Neuronal stem cell (in vitro differentiated cells): ENCODE results near the gene RPL32.
A peak's percentile ranks its signal among the peaks of the same experiment; 100 is the strongest.

Experiments
- DNase-seq: peaks from one replicate; pipeline ENCODE4 v3.0.0-alpha.2; 2013; ENCODE audit warnings: low spot score
- H2AFZ ChIP-seq: one replicate; pipeline ENCODE4 v1.6.1; 2013; ENCODE audit warnings: mild to moderate bottlenecking, low read length, inconsistent platforms
- H2AK5ac ChIP-seq: 2 replicates; pipeline ENCODE4 v1.6.1; 2013; ENCODE audit warnings: low read depth, mild to moderate bottlenecking, inconsistent platforms, low read length, moderate library complexity, mixed read lengths
- H2BK120ac ChIP-seq: 2 replicates; pipeline ENCODE4 v1.6.1; 2013; ENCODE audit warnings: low read depth, mild to moderate bottlenecking, inconsistent platforms, low read length, moderate library complexity, mixed read lengths
- H2BK12ac ChIP-seq: one replicate; pipeline ENCODE4 v1.6.1; 2013; ENCODE audit warnings: low read length, inconsistent platforms
- H2BK15ac ChIP-seq: 2 replicates; pipeline ENCODE4 v1.6.1; 2013; ENCODE audit warnings: mild to moderate bottlenecking, low read length, inconsistent platforms, mixed read lengths
- H2BK5ac ChIP-seq: one replicate; pipeline ENCODE4 v1.6.1; 2013; ENCODE audit warnings: inconsistent platforms, mild to moderate bottlenecking, low read length, moderate library complexity
- H3K14ac ChIP-seq: one replicate; pipeline ENCODE4 v1.6.1; 2013; ENCODE audit warnings: low read length, inconsistent platforms
- H3K18ac ChIP-seq: 2 replicates; pipeline ENCODE4 v1.6.1; 2013; ENCODE audit warnings: low read length, inconsistent platforms
- H3K23ac ChIP-seq: 2 replicates; pipeline ENCODE4 v1.6.1; 2013; ENCODE audit warnings: low read depth, mild to moderate bottlenecking, mixed read lengths, low read length, inconsistent platforms; ENCODE audit not compliant: poor library complexity
- H3K27ac ChIP-seq: replicated peaks from 3 replicates; pipeline ENCODE4 v1.5.1; 2013; ENCODE audit warnings: low read length, inconsistent platforms
- H3K27me3 ChIP-seq, 3 experiments: 2 replicates each; pipeline ENCODE4 v1.6.1; 2013; ENCODE audit warnings: low read length in 3 of 3, mild to moderate bottlenecking in 2 of 3, inconsistent platforms in 1 of 3, low read depth in 1 of 3, mixed read lengths in 1 of 3, moderate library complexity in 1 of 3; ENCODE audit not compliant: control insufficient read depth in 3 of 3, insufficient read depth in 3 of 3
- H3K36me3 ChIP-seq, 2 donors: replicated peaks in 1 of 2; 2 replicates each; pipeline ENCODE4 v1.6.1; 2013; ENCODE audit warnings: low read length in 2 of 2; ENCODE audit not compliant: control insufficient read depth in 2 of 2, insufficient read depth in 2 of 2
- H3K4ac ChIP-seq: 2 replicates; pipeline ENCODE4 v1.6.1; 2013; ENCODE audit warnings: inconsistent platforms, mild to moderate bottlenecking, low read length, moderate library complexity
- H3K4me1 ChIP-seq, 2 donors: 1 replicate in 1 of 2; 2 replicates in 1 of 2; pipeline ENCODE4 v1.6.1; 2013; ENCODE audit warnings: low read length in 2 of 2, low read depth in 1 of 2; ENCODE audit not compliant: control insufficient read depth in 2 of 2, insufficient read depth in 1 of 2
- H3K4me2 ChIP-seq: one replicate; pipeline ENCODE4 v1.6.1; 2013; ENCODE audit warnings: mild to moderate bottlenecking, low read length, inconsistent platforms; ENCODE audit not compliant: insufficient read depth, poor library complexity, severe bottlenecking
- H3K4me3 ChIP-seq, 2 donors: 2 replicates each; pipeline ENCODE4 v1.5.1; 2013; ENCODE audit warnings: low read length in 2 of 2, mild to moderate bottlenecking in 2 of 2, inconsistent platforms in 1 of 2, moderate library complexity in 1 of 2
- H3K79me1 ChIP-seq: one replicate; pipeline ENCODE4 v1.6.1; 2013; ENCODE audit warnings: low read depth, mild to moderate bottlenecking, inconsistent platforms, low read length, moderate library complexity
- H3K9ac ChIP-seq: one replicate; pipeline ENCODE4 v1.6.1; 2013; ENCODE audit warnings: mild to moderate bottlenecking, low read depth, low read length, inconsistent platforms; ENCODE audit not compliant: poor library complexity
- H3K9me3 ChIP-seq, 2 donors: replicated peaks in 1 of 2; 2 replicates each; pipeline versions ENCODE3 to v1.6.1; 2013; ENCODE audit warnings: low read length in 2 of 2, mild to moderate bottlenecking in 2 of 2, inconsistent platforms in 1 of 2, low read depth in 1 of 2, mixed read lengths in 1 of 2, moderate library complexity in 1 of 2; ENCODE audit not compliant: control insufficient read depth in 2 of 2, insufficient read depth in 1 of 2
- H4K8ac ChIP-seq: one replicate; pipeline ENCODE4 v1.6.1; 2013; ENCODE audit warnings: low read depth, mild to moderate bottlenecking, inconsistent platforms, low read length, moderate library complexity
- H4K91ac ChIP-seq: one replicate; pipeline ENCODE4 v1.6.1; 2013; ENCODE audit warnings: low read length, low read depth, mild to moderate bottlenecking, inconsistent platforms; ENCODE audit not compliant: poor library complexity
- WGBS, 2 donors: extraction: QIAGEN DNeasy Blood & Tissue Kit; methylation state at CpG; one replicate each; pipeline ENCODE4 v1.1.7; 2013; ENCODE audit warnings: missing lambda C conversion rate in 2 of 2, mixed read lengths in 1 of 2; ENCODE audit not compliant: insufficient read length in 2 of 2, insufficient replicate concordance in 1 of 2; ENCODE audit errors: extremely low coverage in 2 of 2; 5-methylcytosine and 5-hydroxymethylcytosine counted together

The RPL32 gene

GRCh38 chr3:12824299-12824698 lies 17.1 kb downstream of the RPL32 start:
- no peak overlapping the region for H2BK120ac ChIP-seq
- H4K91ac ChIP-seq: no peak overlapping the region
- H3K23ac ChIP-seq: no peak overlapping the region
- H2AFZ ChIP-seq: no peak overlapping the region
- no peak overlapping the region for H2BK5ac ChIP-seq
- H4K8ac ChIP-seq: no peak overlapping the region
- H3K4me2 ChIP-seq: no peak overlapping the region
- no peak overlapping the region for H2AK5ac ChIP-seq
- H3K4me3 ChIP-seq: no peak overlapping the region
- H3K27ac ChIP-seq: no peak overlapping the region
- peaks cover 0 to 3% of the 10 kb centered on the region in 2 donors for H3K4me1 ChIP-seq
- H3K79me1 ChIP-seq: no peaks in the 10 kb centered on the region
- WGBS, 2 donors: no CpG with 5 or more reads among the region's 7 CpGs
- H2BK15ac ChIP-seq: no peak overlapping the region
- no peak overlapping the region for H2BK12ac ChIP-seq
- H3K4ac ChIP-seq: no peak overlapping the region
- no peaks in the 10 kb centered on the region for H3K27me3 ChIP-seq
- H3K9me3 ChIP-seq: no peaks in the 10 kb centered on the region
- DNase-seq: no peak
- H3K36me3 ChIP-seq: peaks cover 0 to 7% of the 10 kb centered on the region in 2 donors
- no peak overlapping the region for H3K9ac ChIP-seq
- H3K14ac ChIP-seq: no peak overlapping the region
- no peak overlapping the region for H3K18ac ChIP-seq

GRCh38 chr3:12822725-12823373 lies 18.5 kb downstream of the RPL32 start:
- H3K4ac ChIP-seq: no peak overlapping the region
- peaks cover 0 to 3% of the 10 kb centered on the region in 2 donors for H3K4me1 ChIP-seq
- no peak overlapping the region for H3K14ac ChIP-seq
- DNase-seq: no peak
- no peaks in the 10 kb centered on the region for H3K79me1 ChIP-seq
- H3K18ac ChIP-seq: no peak overlapping the region
- no peak overlapping the region for H2AFZ ChIP-seq
- no peak overlapping the region for H2AK5ac ChIP-seq
- H3K4me2 ChIP-seq: no peak overlapping the region
- no CpG with 5 or more reads among the region's 8 CpGs for WGBS, 2 donors
- no peak overlapping the region for H2BK5ac ChIP-seq
- H3K27ac ChIP-seq: no peak overlapping the region
- H3K4me3 ChIP-seq: no peak overlapping the region
- no peak overlapping the region for H4K91ac ChIP-seq
- no peak overlapping the region for H3K23ac ChIP-seq
- no peak overlapping the region for H3K9ac ChIP-seq
- H2BK120ac ChIP-seq: no peak overlapping the region
- H2BK15ac ChIP-seq: no peak overlapping the region
- H2BK12ac ChIP-seq: no peak overlapping the region
- no peaks in the 10 kb centered on the region for H3K9me3 ChIP-seq
- H3K27me3 ChIP-seq: no peaks in the 10 kb centered on the region
- peaks cover 0 to 8% of the 10 kb centered on the region in 2 donors for H3K36me3 ChIP-seq
- no peak overlapping the region for H4K8ac ChIP-seq

GRCh38 chr3:12818773-12819172 lies 22.6 kb downstream of the RPL32 start:
- no peaks in the 10 kb centered on the region for H3K79me1 ChIP-seq
- no peak overlapping the region for H2BK120ac ChIP-seq
- H2AK5ac ChIP-seq: no peak overlapping the region
- H3K4me3 ChIP-seq: no peak overlapping the region
- DNase-seq: no peak
- no peak overlapping the region for H2BK5ac ChIP-seq
- H3K18ac ChIP-seq: no peak overlapping the region
- H3K4me2 ChIP-seq: no peak overlapping the region
- H3K27ac ChIP-seq: no peak overlapping the region
- no peak overlapping the region for H2BK12ac ChIP-seq
- WGBS, 2 donors: no CpG with 5 or more reads among the region's 5 CpGs
- no peaks in the 10 kb centered on the region for H3K4me1 ChIP-seq
- no peaks in the 10 kb centered on the region for H3K9me3 ChIP-seq
- H4K91ac ChIP-seq: no peak overlapping the region
- H3K36me3 ChIP-seq: peaks cover 7 to 20% of the 10 kb centered on the region in 2 donors
- no peak overlapping the region for H2BK15ac ChIP-seq
- H3K4ac ChIP-seq: no peak overlapping the region
- no peak overlapping the region for H2AFZ ChIP-seq
- H3K9ac ChIP-seq: no peak overlapping the region
- H3K14ac ChIP-seq: no peak overlapping the region
- H3K27me3 ChIP-seq: no peaks in the 10 kb centered on the region
- H4K8ac ChIP-seq: no peak overlapping the region
- no peak overlapping the region for H3K23ac ChIP-seq

- Histone ChIP-seq H4K91ac (no peak overlapping the region), H3K4me2 (no peak overlapping the region), H2BK12ac (no peak overlapping the region), H2AK5ac (no peak overlapping the region), H3K4me3 (peak overlapping the region in 1 of 2 donors; percentile 6), H3K4me1 (no peaks in the 10 kb centered on the region), H3K9me3 (no peaks in the 10 kb centered on the region), H2AFZ (no peak overlapping the region), H3K27me3 (no peaks in the 10 kb centered on the region), H3K27ac (no peak overlapping the region), H2BK15ac (no peak overlapping the region), H3K36me3 (peaks cover 7 to 20% of the 10 kb centered on the region in 2 donors), H2BK120ac (no peak overlapping the region), H3K23ac (no peak overlapping the region), H3K4ac (no peak overlapping the region), H2BK5ac (no peak overlapping the region), H3K79me1 (no peaks in the 10 kb centered on the region), H4K8ac (no peak overlapping the region), H3K14ac (no peak overlapping the region), H3K18ac (no peak overlapping the region), H3K9ac (no peak overlapping the region)
- DNase-seq: no peak
- WGBS, 2 donors: no CpG with 5 or more reads among the region's 8 CpGs
Observed at GRCh38 chr3:12818273-12818672, 23.1 kb downstream of the RPL32 start.
